Middle frontal gyrus (tissue), 1 donor: ENCODE results near the gene TRABD.
A peak's percentile ranks its signal among the peaks of the same experiment; 100 is the strongest.

Experiments
- DNase-seq: peaks from one replicate; pipeline ENCODE4 v3.0.0-alpha.2; 2015; ENCODE audit warnings: low spot score; ENCODE audit errors: extremely low spot score

The TRABD gene

GRCh38 chr22:50186761-50187523 lies 1.2 kb downstream of the TRABD start:
- no peak for DNase-seq

GRCh38 chr22:50188356-50188755 lies 2.6 kb downstream of the TRABD start:
- no peak for DNase-seq

- DNase-seq = no peak
Observed at GRCh38 chr22:50189184-50189848, 3.6 kb downstream of the TRABD start.

GRCh38 chr22:50189849-50190181 lies 4.1 kb downstream of the TRABD start:
- DNase-seq = no peak

GRCh38 chr22:50190182-50190940 lies 4.6 kb downstream of the TRABD start:
- DNase-seq = no peak

GRCh38 chr22:50190941-50191741 lies 5.4 kb downstream of the TRABD start:
- DNase-seq = no peak

- DNase-seq = no peak
Observed at GRCh38 chr22:50192436-50193204, 6.9 kb downstream of the TRABD start.

GRCh38 chr22:50193621-50194020 lies 7.9 kb downstream of the TRABD start:
- DNase-seq = no peak

- no peak for DNase-seq
Observed at GRCh38 chr22:50194037-50194805, 8.5 kb downstream of the TRABD start.

GRCh38 chr22:50196256-50196655 lies 10.5 kb downstream of the TRABD start:
- no peak for DNase-seq

- DNase-seq = no peak
Observed at GRCh38 chr22:50197000-50197800, 11.5 kb downstream of the TRABD start.

- no peak for DNase-seq
Observed at GRCh38 chr22:50197856-50198623, 12.3 kb downstream of the TRABD start.

GRCh38 chr22:50198624-50199017 lies 12.9 kb downstream of the TRABD start:
- no peak for DNase-seq

GRCh38 chr22:50199251-50199721 lies 13.6 kb downstream of the TRABD start:
- DNase-seq = no peak

GRCh38 chr22:50199829-50200460 lies 14.2 kb downstream of the TRABD start:
- no peak for DNase-seq

- peak; percentile 83 for DNase-seq
Observed at GRCh38 chr22:50200461-50201190, 14.9 kb downstream of the TRABD start, which contains the start of gene SELENOO. Gene SELENOO (plus strand): TSS chr22:50201011. CDS start chr22:50201037, 26 bp downstream.
